ENCODE results near the gene SCUBE1. TPM values are rescaled to one million over a fixed set of nuclear protein-coding genes. Genes with fewer than 3 reads are reported as not detected.

SCUBE1 gene
- total and polyA plus RNA-seq, 2 experiments from 2014 or later, result 0.81 to 3.2 TPM

- TF ChIP-seq STAT1 (IDR thresholded peaks at IDR 0.05; ENCODE audit: unreplicated experiment) (no peak), ETS1 (IDR thresholded peaks at IDR 0.05) (no peak), ZNF331 (CRISPR knock-in tag; IDR thresholded peaks at IDR 0.05; ENCODE audit: low read depth) (no peak), POLR2AphosphoS5 (IDR thresholded peaks at IDR 0.05; ENCODE audit: low read depth) (no peak), EZH2phosphoT487 (IDR thresholded peaks at IDR 0.05; ENCODE audit: unreplicated experiment) (no peak), NANOG (IDR thresholded peaks at IDR 0.05; ENCODE audit: borderline replicate concordance) (no peak), ZNF114 (CRISPR knock-in tag; IDR thresholded peaks at IDR 0.05) (no peak), EZH2 (IDR thresholded peaks at IDR 0.05; ENCODE audit: low read depth, unreplicated experiment) (no peak), CTCF (conservative IDR thresholded peaks at IDR 0.05; ENCODE audit: low read depth in 2 of 2) (no peak), ZNF462 (CRISPR knock-in tag; IDR thresholded peaks at IDR 0.05) (no peak), JUNB (IDR thresholded peaks at IDR 0.05; ENCODE audit: unreplicated experiment) (no peak), CREB1 (CRISPR knock-in tag; IDR thresholded peaks at IDR 0.05; ENCODE audit: low read depth) (no peak), REST (IDR thresholded peaks at IDR 0.05; ENCODE audit: unreplicated experiment) (no peak)
- H3K36me3 ChIP-seq (ENCODE audit: insufficient read depth), result no peaks in the 10 kb centered on the region
- H2AFZ ChIP-seq, result no peak overlapping the region
- no peak overlapping the region for H3K4me3 ChIP-seq
- H3F3A ChIP-seq (replicated peaks; ENCODE audit: low read depth), result no peaks in the 10 kb centered on the region
- no peaks in the 10 kb centered on the region; the same call in 2 of the 3 replicates for H3K4me1 Mint-ChIP-seq
- no peaks in the 10 kb centered on the region for H3K27me3 ChIP-seq (ENCODE audit: insufficient read depth)
- H3K27ac Mint-ChIP-seq, result no peak overlapping the region
- H3K36me3 Mint-ChIP-seq (ENCODE audit: low read depth), result no peaks in the 10 kb centered on the region
- H3K79me2 ChIP-seq (replicated peaks; ENCODE audit: insufficient read depth), result no peaks in the 10 kb centered on the region
- no peaks in the 10 kb centered on the region for H3K9me2 ChIP-seq (ENCODE audit: insufficient read depth)
- peaks cover 8% of the 10 kb centered on the region for H3K27me3 Mint-ChIP-seq (ENCODE audit: insufficient read depth, low read depth, poor library complexity)
- H3K4me2 ChIP-seq, result no peak overlapping the region
- no peak overlapping the region for H3K27ac ChIP-seq (ENCODE audit: low read depth)
- H3K4me1 ChIP-seq (ENCODE audit: insufficient read depth), result no peaks in the 10 kb centered on the region
- DNase-seq (ENCODE audit: low spot score) (no peak), ATAC-seq (no peak)
- no peaks in the 10 kb centered on the region for H3K9me3 Mint-ChIP-seq
- H3K4me3 Mint-ChIP-seq, result no peak overlapping the region
- H4K20me1 ChIP-seq (replicated peaks; ENCODE audit: insufficient read depth), result no peaks in the 10 kb centered on the region
Observed at GRCh38 chr22:43241138-43241597, 102.0 kb downstream of the SCUBE1 start.
